Neural cell (in vitro differentiated cells): ENCODE measurements around the gene PKNOX2.

ENCODE experiments used
- POLR2AphosphoS5 ChIP-seq: IDR thresholded peaks from 2 replicates; pipeline ENCODE4 v1.6.1; 2012
- REST ChIP-seq: IDR thresholded peaks from 2 replicates; pipeline ENCODE4 v1.6.1; 2012; ENCODE audit warnings: borderline replicate concordance

GRCh38 chr11:125166764-125167291 lies 2.3 kb downstream of the PKNOX2 start:
- TF ChIP-seq REST (no peak), POLR2AphosphoS5 (no peak)
